Esophagus squamous epithelium (tissue), 5 donors: Measurements from ENCODE around the gene CEND1. TPM values are rescaled to one million over a fixed set of nuclear protein-coding genes. Genes with fewer than 3 reads are reported as not detected.

Source experiments
- DNase-seq: peaks from one replicate; lab custom pipeline; 2025; lab: John Stamatoyannopoulos, UW
- H3K27ac ChIP-seq, 4 donors: fragments of 200-600 bp; sonication (generic); one replicate each; pipeline ENCODE4 v1.5.1; 2016 to 2019; ENCODE audit warnings: mild to moderate bottlenecking in 1 of 4
- H3K27me3 ChIP-seq, 4 donors: fragments of 200-600 bp; sonication (generic); 1 replicate in 3 of 4; 2 replicates in 1 of 4; pipeline versions ENCODE4 v1.5.1 to v1.6.0; 2017 to 2021; ENCODE audit warnings: antibody characterized with exemption in 1 of 4
- H3K36me3 ChIP-seq, 3 donors: fragments of 200-600 bp; sonication (generic); one replicate each; pipeline ENCODE4 v1.5.1; 2016 to 2019
- H3K4me1 ChIP-seq, 3 donors: fragments of 200-600 bp; sonication (generic); one replicate each; pipeline ENCODE4 v1.5.1; 2017 to 2019
- H3K4me3 ChIP-seq, 4 donors: fragments of 200-600 bp; sonication (generic); 1 replicate in 3 of 4; 2 replicates in 1 of 4; pipeline ENCODE4 v1.5.1; 2016 to 2019; ENCODE audit warnings: mild to moderate bottlenecking in 2 of 4, moderate library complexity in 1 of 4
- H3K9me3 ChIP-seq, 3 donors: fragments of 200-600 bp; sonication (generic); one replicate each; pipeline ENCODE4 v1.5.1; 2016 to 2019
- POLR2A ChIP-seq, 4 donors: fragments of 450-650 bp; IDR thresholded peaks; one replicate each; pipeline ENCODE4 v1.6.1; 2017; ENCODE audit warnings: antibody characterized with exemption in 4 of 4, mild to moderate bottlenecking in 4 of 4, moderate library complexity in 3 of 4
- WGBS, 2 donors: methylation state at CpG; one replicate each; pipeline ENCODE4 v1.1.5; 2018; 5-methylcytosine and 5-hydroxymethylcytosine counted together
- intact Hi-C: fragments of 100-400 bp; cut with DNase I; formaldehyde crosslinking; loops from one replicate; pipeline ENCODE4 v1.15.0; 2022
- total RNA-seq, 4 donors: library from RNA; depleted of rRNA; stranded (reverse); fragments of >200 nt; gene quantifications; one replicate each; pipeline ENCODE4 v1.1.0, GENCODE V29; 2016
- TF ChIP-seq, protein P1 (sequence below), 6 experiments: fragments of 450-650 bp in 4 of 6; fragments of 200-600 bp in 2 of 6; sonication (generic) in 2 of 6; IDR thresholded peaks; one replicate each; pipeline ENCODE4 v1.5.1; 2016 to 2019; ENCODE audit warnings: antibody characterized with exemption in 6 of 6, mild to moderate bottlenecking in 4 of 6, moderate library complexity in 4 of 6
- donor health status: DM: yes; HTN: yes; CAD: no.

The CEND1 gene
- total RNA-seq, 4 donors from 2014 or later: 0.15 TPM; not detected in 3

DNA sequence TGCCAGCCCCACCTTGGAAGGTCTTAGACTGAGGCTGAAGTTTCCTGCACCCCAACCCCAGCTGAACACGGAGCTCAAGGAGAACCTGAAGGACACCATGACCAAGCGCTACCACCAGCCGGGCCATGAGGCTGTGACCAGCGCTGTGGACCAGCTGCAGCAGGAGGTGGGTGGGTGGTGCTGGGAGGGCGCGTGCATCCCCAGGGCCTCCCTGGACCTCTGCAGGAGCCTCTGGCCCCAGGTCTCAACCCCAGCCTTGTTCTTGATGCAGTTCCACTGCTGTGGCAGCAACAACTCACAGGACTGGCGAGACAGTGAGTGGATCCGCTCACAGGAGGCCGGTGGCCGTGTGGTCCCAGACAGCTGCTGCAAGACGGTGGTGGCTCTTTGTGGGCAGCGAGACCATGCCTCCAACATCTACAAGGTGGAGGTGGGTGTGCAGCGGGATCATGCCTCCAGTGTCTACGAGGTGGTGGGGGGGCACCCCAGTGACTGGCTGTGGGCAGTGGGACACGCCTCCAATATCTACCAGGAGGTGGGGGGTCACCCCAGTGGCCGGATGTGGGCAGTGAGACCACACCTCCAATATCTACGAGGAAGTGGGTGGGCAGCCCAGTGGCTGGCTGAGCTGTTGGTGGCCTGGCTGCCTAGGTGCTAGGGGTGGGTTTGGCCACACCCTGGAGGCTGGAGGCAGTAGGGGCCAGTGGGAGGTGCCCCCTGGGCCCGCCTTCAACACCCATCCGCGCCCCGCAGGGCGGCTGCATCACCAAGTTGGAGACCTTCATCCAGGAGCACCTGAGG is 47.5 kb upstream of the CEND1 start:
- Histone ChIP-seq H3K27me3 (peaks cover 0 to 2% (median 0%) of the 10 kb centered on the region in 4 donors), H3K36me3 (peaks cover 19 to 51% (median 24%) of the 10 kb centered on the region in 3 donors), H3K27ac (no peak overlapping the region), H3K9me3 (no peaks in the 10 kb centered on the region), H3K4me3 (no peak overlapping the region), H3K4me1 (peaks cover 43 to 91% (median 44%) of the 10 kb centered on the region in 3 donors)
- WGBS, 2 donors: 64 to 80% methylated on average over 3 to 9 of the region's 22 CpGs
- TF ChIP-seq, protein P1, sequence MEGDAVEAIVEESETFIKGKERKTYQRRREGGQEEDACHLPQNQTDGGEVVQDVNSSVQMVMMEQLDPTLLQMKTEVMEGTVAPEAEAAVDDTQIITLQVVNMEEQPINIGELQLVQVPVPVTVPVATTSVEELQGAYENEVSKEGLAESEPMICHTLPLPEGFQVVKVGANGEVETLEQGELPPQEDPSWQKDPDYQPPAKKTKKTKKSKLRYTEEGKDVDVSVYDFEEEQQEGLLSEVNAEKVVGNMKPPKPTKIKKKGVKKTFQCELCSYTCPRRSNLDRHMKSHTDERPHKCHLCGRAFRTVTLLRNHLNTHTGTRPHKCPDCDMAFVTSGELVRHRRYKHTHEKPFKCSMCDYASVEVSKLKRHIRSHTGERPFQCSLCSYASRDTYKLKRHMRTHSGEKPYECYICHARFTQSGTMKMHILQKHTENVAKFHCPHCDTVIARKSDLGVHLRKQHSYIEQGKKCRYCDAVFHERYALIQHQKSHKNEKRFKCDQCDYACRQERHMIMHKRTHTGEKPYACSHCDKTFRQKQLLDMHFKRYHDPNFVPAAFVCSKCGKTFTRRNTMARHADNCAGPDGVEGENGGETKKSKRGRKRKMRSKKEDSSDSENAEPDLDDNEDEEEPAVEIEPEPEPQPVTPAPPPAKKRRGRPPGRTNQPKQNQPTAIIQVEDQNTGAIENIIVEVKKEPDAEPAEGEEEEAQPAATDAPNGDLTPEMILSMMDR (IDR thresholded peaks at IDR 0.05): no peak
- TF ChIP-seq POLR2A (IDR thresholded peaks at IDR 0.05): no peak
- intact Hi-C loops: no loop called here
- no peak for DNase-seq

DNA sequence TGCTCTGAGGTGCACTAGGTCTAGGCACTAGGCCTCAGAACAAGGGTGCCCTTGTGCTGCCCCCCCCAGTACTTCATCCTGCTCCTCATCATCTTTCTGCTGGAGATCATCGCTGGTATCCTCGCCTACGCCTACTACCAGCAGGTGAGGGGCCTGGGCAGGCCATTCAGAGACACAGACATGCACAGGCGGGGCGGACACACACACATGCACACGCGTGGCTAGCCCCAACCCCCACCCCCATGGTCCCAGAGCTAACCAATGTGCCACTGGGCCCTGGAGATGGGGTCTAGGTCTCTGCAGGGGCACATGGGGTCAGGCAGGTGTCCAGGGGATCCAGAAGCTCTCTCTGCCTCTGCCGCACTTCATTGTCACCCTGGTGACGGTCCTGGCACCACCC is 46.8 kb upstream of the CEND1 start:
- Histone ChIP-seq H3K9me3 (no peaks in the 10 kb centered on the region), H3K27ac (no peak overlapping the region), H3K4me1 (peaks cover 48 to 96% (median 49%) of the 10 kb centered on the region in 3 donors), H3K27me3 (peaks cover 0 to 9% (median 0%) of the 10 kb centered on the region in 4 donors), H3K36me3 (peaks cover 19 to 51% (median 24%) of the 10 kb centered on the region in 3 donors), H3K4me3 (no peak overlapping the region)
- DNase-seq: no peak
- intact Hi-C loops: no loop called here
- TF ChIP-seq, protein P1 (IDR thresholded peaks at IDR 0.05): no peak
- no peak for TF ChIP-seq POLR2A (IDR thresholded peaks at IDR 0.05)
- WGBS, 2 donors: 69% methylated on average over 8 of the region's 9 CpGs; no CpG with 5 or more reads in 1 of the 2 donors

GRCh38 chr11:836274-836673 is 46.4 kb upstream of the CEND1 start:
- H3K36me3 ChIP-seq: peaks cover 19 to 51% (median 24%) of the 10 kb centered on the region in 3 donors
- H3K27ac ChIP-seq: peak overlapping the region in 1 of 4 donors; percentile 52
- H3K4me1 ChIP-seq: peaks cover 46 to 96% (median 46%) of the 10 kb centered on the region in 3 donors
- 94% methylated on average over 9 of the region's 14 CpGs; no CpG with 5 or more reads in 1 of the 2 donors for WGBS, 2 donors
- H3K4me3 ChIP-seq: no peak overlapping the region
- DNase-seq: no peak
- peaks cover 0 to 13% (median 0%) of the 10 kb centered on the region in 4 donors for H3K27me3 ChIP-seq
- no peaks in the 10 kb centered on the region for H3K9me3 ChIP-seq
- TF ChIP-seq, protein P1 (IDR thresholded peaks at IDR 0.05): no peak
- TF ChIP-seq POLR2A (IDR thresholded peaks at IDR 0.05): no peak
- intact Hi-C loops: no loop called here

- no peak for DNase-seq
- Histone ChIP-seq H3K4me1 (peaks cover 50 to 96% (median 57%) of the 10 kb centered on the region in 3 donors), H3K4me3 (peak overlapping the region; percentile 3 to 88 (median 72)), H3K27ac (peak overlapping the region; percentile 86 to 94 (median 92)), H3K27me3 (peaks cover 0 to 29% (median 6%) of the 10 kb centered on the region in 4 donors), H3K9me3 (no peaks in the 10 kb centered on the region), H3K36me3 (peaks cover 14 to 40% (median 18%) of the 10 kb centered on the region in 3 donors)
- TF ChIP-seq POLR2A (IDR thresholded peaks at IDR 0.05): peak in 2 of 4 donors; percentile 11 to 52
- TF ChIP-seq, protein P1 (IDR thresholded peaks at IDR 0.05): peak in 1 of 6 experiments; percentile 9
- intact Hi-C loops: no loop called here
- 17 to 31% methylated on average over 4 of the region's 31 CpGs for WGBS, 2 donors
Observed at GRCh38 chr11:834371-835316, 44.8 kb upstream of the CEND1 start.
